WERI-Rb-1 (cell line): ENCODE results near the gene RS1.
A peak's percentile ranks its signal among the peaks of the same experiment; 100 is the strongest.

Experiments used
- DNase-seq: peaks from one replicate; pipeline ENCODE4 v3.0.0-alpha.2; 2020
- H3K27ac ChIP-seq: fragments of 250-450 bp; sonication (Bioruptor Pico); 2 replicates; pipeline ENCODE4 v1.5.1; 2020; ENCODE audit warnings: mild to moderate bottlenecking, moderate library complexity
- H3K27me3 ChIP-seq: fragments of 250-450 bp; sonication (Bioruptor Pico); 2 replicates; pipeline ENCODE4 v1.5.1; 2021; ENCODE audit warnings: mild to moderate bottlenecking, low read depth, moderate library complexity; ENCODE audit not compliant: insufficient read depth, severe bottlenecking
- H3K36me3 ChIP-seq: fragments of 250-450 bp; sonication (Bioruptor Pico); 2 replicates; pipeline ENCODE4 v1.5.1; 2020; ENCODE audit warnings: mild to moderate bottlenecking, moderate library complexity
- H3K4me3 ChIP-seq: 2 replicates; pipeline ENCODE4 v1.5.1; 2011; ENCODE audit warnings: low read depth, mild to moderate bottlenecking, control low read depth, low read length
- H3K9me3 ChIP-seq: fragments of 250-450 bp; sonication (Bioruptor Pico); 2 replicates; pipeline ENCODE4 v1.5.1; 2021; ENCODE audit warnings: mild to moderate bottlenecking, moderate library complexity; ENCODE audit not compliant: severe bottlenecking
- CTCF ChIP-seq: IDR thresholded peaks from 2 replicates; pipeline ENCODE4 v1.5.1; 2011; ENCODE audit warnings: low read depth, mild to moderate bottlenecking, control low read depth, inconsistent platforms, low read length

RS1 gene

GRCh38 chrX:18664947-18665346 is 7.0 kb downstream of the RS1 start:
- Histone ChIP-seq H3K9me3 (no peaks in the 10 kb centered on the region), H3K4me3 (no peak overlapping the region), H3K36me3 (peaks cover 51% of the 10 kb centered on the region), H3K27ac (no peak overlapping the region), H3K27me3 (no peaks in the 10 kb centered on the region)
- DNase-seq = no peak
- peak; percentile 37; the same call in 1 of the 2 replicates for TF ChIP-seq CTCF

- TF ChIP-seq CTCF = no peak
- H3K27ac ChIP-seq = no peak overlapping the region
- no peaks in the 10 kb centered on the region for H3K9me3 ChIP-seq
- H3K36me3 ChIP-seq = peaks cover 47% of the 10 kb centered on the region
- no peak overlapping the region for H3K4me3 ChIP-seq
- DNase-seq = no peak
- no peaks in the 10 kb centered on the region for H3K27me3 ChIP-seq
These were observed 10.6 kb downstream of the RS1 start for GRCh38 chrX:18661273-18661672.

- no peak for TF ChIP-seq CTCF
These were observed 16.8 kb downstream of the RS1 start for GRCh38 chrX:18654875-18655836.

GRCh38 chrX:18652636-18653035 is 19.3 kb downstream of the RS1 start:
- no peaks in the 10 kb centered on the region for H3K9me3 ChIP-seq
- H3K36me3 ChIP-seq = peaks cover 43% of the 10 kb centered on the region
- peak overlapping the region; percentile 84 for H3K27ac ChIP-seq
- no peaks in the 10 kb centered on the region for H3K27me3 ChIP-seq
- no peak for TF ChIP-seq CTCF
- no peak overlapping the region for H3K4me3 ChIP-seq
- no peak for DNase-seq

More at GRCh38 chrX:18654875-18655836, 16.8 kb downstream of the RS1 start:
- Histone ChIP-seq H3K9me3 (no peaks in the 10 kb centered on the region), H3K4me3 (no peak overlapping the region), H3K27ac (peak overlapping the region; percentile 31), H3K36me3 (peaks cover 49% of the 10 kb centered on the region), H3K27me3 (no peaks in the 10 kb centered on the region)
- no peak for DNase-seq

- no peaks in the 10 kb centered on the region for H3K27me3 ChIP-seq
- no peak for DNase-seq
- peaks cover 43% of the 10 kb centered on the region for H3K36me3 ChIP-seq
- H3K4me3 ChIP-seq = no peak overlapping the region
- no peak for TF ChIP-seq CTCF
- peak overlapping the region; percentile 83 for H3K27ac ChIP-seq
- H3K9me3 ChIP-seq = peaks cover 8% of the 10 kb centered on the region
These were observed 21.2 kb downstream of the RS1 start for GRCh38 chrX:18650662-18651061.
